Measurements from ENCODE around the gene FMNL2.
"Not testable (repeated sequence)": the region's sequence is repeated elsewhere in the genome, so short reads cannot be mapped to it uniquely, and the experiment has no call there.

FMNL2 gene

GRCh38 chr2:152473151-152473857 is 138.3 kb downstream of the FMNL2 start:
- no peak for DNase-seq

GRCh38 chr2:152474523-152474922 is 139.5 kb downstream of the FMNL2 start:
- not testable (repeated sequence) for DNase-seq

GRCh38 chr2:152475982-152476381 is 141.0 kb downstream of the FMNL2 start:
- no peak for DNase-seq

GRCh38 chr2:152477347-152478092 is 142.5 kb downstream of the FMNL2 start:
- no peak for DNase-seq

GRCh38 chr2:152479282-152479681 is 144.3 kb downstream of the FMNL2 start:
- DNase-seq: no peak

- no peak for DNase-seq
These were observed 145.9 kb downstream of the FMNL2 start for GRCh38 chr2:152480821-152481399.

GRCh38 chr2:152481881-152482583 is 147.1 kb downstream of the FMNL2 start:
- no peak for DNase-seq

- no peak for DNase-seq
These were observed 148.5 kb downstream of the FMNL2 start for GRCh38 chr2:152483276-152484063.

- DNase-seq: no peak
These were observed 151.2 kb downstream of the FMNL2 start for GRCh38 chr2:152485954-152486736.

- no peak for DNase-seq
These were observed 151.9 kb downstream of the FMNL2 start for GRCh38 chr2:152486737-152487400.

- no peak for DNase-seq
These were observed 153.1 kb downstream of the FMNL2 start for GRCh38 chr2:152488075-152488474.

- DNase-seq: no peak
These were observed 154.4 kb downstream of the FMNL2 start for GRCh38 chr2:152489364-152489763.

- no peak for DNase-seq
These were observed 155.9 kb downstream of the FMNL2 start for GRCh38 chr2:152490686-152491455.

GRCh38 chr2:152492131-152492530 is 157.2 kb downstream of the FMNL2 start:
- DNase-seq: no peak

GRCh38 chr2:152492911-152493310 is 157.9 kb downstream of the FMNL2 start:
- no peak for DNase-seq

- no peak for DNase-seq
These were observed 158.4 kb downstream of the FMNL2 start for GRCh38 chr2:152493417-152493816.

- DNase-seq: no peak
These were observed 159.1 kb downstream of the FMNL2 start for GRCh38 chr2:152493945-152494528.

- no peak for DNase-seq
These were observed 161.4 kb downstream of the FMNL2 start for GRCh38 chr2:152496371-152496770.

- DNase-seq: no peak
These were observed 162.6 kb downstream of the FMNL2 start for GRCh38 chr2:152497481-152498052.

All from NCI-H2171 (cell line).